Stimulated activated naive B cell treated with anti-CD40 and anti-IgM and Interleukin-4, amounts not matched to agents 10 μg/mL and 1 μg/mL and 100 μg/mL, for 72 hours (primary cell): ENCODE measurements around the gene STK35.
A peak's percentile ranks its signal among the peaks of the same experiment; 100 is the strongest.
"Not testable (repeated sequence)": the region's sequence is repeated elsewhere in the genome, so short reads cannot be mapped to it uniquely, and the experiment has no call there.

Experiments used
- ATAC-seq, 2 donors: fragments of 150-1000 bp; cut with Tn5 transposase; replicated peaks; 2 replicates each; pipeline ENCODE4 v1.10.0; 2021; ENCODE audit warnings: moderate library complexity in 1 of 2
- DNase-seq: peaks from one replicate; pipeline ENCODE4 v3.0.0; 2021
- H3K27ac Mint-ChIP-seq: one replicate; pipeline ENCODE4 v1.8.0; 2022; ENCODE audit warnings: mild to moderate bottlenecking, mixed read lengths
- H3K27me3 Mint-ChIP-seq, 2 donors: one replicate each; pipeline ENCODE4 v1.8.0; 2022; ENCODE audit warnings: mixed read lengths in 2 of 2
- H3K36me3 Mint-ChIP-seq, 2 donors: one replicate each; pipeline ENCODE4 v1.8.0; 2022; ENCODE audit warnings: mixed read lengths in 2 of 2, mild to moderate bottlenecking in 1 of 2
- H3K4me1 Mint-ChIP-seq, 2 donors: one replicate each; pipeline ENCODE4 v1.8.0; 2022; ENCODE audit warnings: mixed read lengths in 2 of 2, mild to moderate bottlenecking in 1 of 2
- H3K4me3 Mint-ChIP-seq, 2 donors: one replicate each; pipeline ENCODE4 v1.8.0; 2022; ENCODE audit warnings: mild to moderate bottlenecking in 2 of 2, mixed read lengths in 2 of 2, moderate library complexity in 1 of 2
- H3K9me3 Mint-ChIP-seq, 2 donors: one replicate each; pipeline ENCODE4 v1.8.0; 2022; ENCODE audit warnings: mixed read lengths in 2 of 2, mild to moderate bottlenecking in 1 of 2

The STK35 gene

GRCh38 chr20:2169456-2170088 is 67.9 kb downstream of the STK35 start:
- no peak for DNase-seq
- Mint-ChIP-seq H3K4me1 (peaks cover 8 to 17% of the 10 kb centered on the region in 2 donors), H3K27ac (no peak overlapping the region)

GRCh38 chr20:2170404-2170803 is 68.8 kb downstream of the STK35 start:
- no peak overlapping the region for H3K27ac Mint-ChIP-seq
- no peak overlapping the region for H3K4me3 Mint-ChIP-seq

More at GRCh38 chr20:2169456-2170088, 67.9 kb downstream of the STK35 start:
- H3K36me3 Mint-ChIP-seq, result no peaks in the 10 kb centered on the region
- no peaks in the 10 kb centered on the region for H3K9me3 Mint-ChIP-seq
- no peak for ATAC-seq
- peaks cover 11 to 19% of the 10 kb centered on the region in 2 donors for H3K27me3 Mint-ChIP-seq
- no peak overlapping the region for H3K4me3 Mint-ChIP-seq

DNA sequence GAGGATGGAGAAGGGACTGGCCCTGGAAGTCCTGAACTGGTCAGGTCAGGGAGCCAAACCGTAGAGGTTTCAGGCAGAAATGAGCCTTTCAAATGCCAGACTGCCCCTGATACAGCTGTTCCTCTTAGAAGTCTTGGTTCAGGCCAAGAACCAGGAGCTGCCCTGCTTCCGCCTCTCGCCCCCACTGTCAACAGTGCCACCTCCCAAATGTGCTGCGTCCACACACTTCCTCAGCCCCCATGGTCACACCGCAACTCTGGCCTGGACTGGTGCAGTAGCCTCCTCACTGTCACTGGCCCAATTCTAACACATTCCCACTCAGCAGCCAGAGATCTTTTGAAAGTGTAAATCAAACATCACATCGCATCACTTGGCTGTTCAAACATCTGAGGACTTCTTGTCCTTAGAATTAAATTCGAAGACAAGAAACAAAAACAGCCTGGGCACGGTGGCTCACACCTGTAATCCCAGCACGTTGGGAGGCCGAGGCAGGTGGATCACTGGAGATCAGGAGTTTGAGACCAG is 69.7 kb downstream of the STK35 start:
- H3K4me1 Mint-ChIP-seq, result peaks cover 8 to 17% of the 10 kb centered on the region in 2 donors
- H3K27ac Mint-ChIP-seq, result no peak overlapping the region
- DNase-seq, result no peak
- ATAC-seq, result no peak
- no peaks in the 10 kb centered on the region for H3K36me3 Mint-ChIP-seq
- H3K27me3 Mint-ChIP-seq, result peaks cover 8 to 13% of the 10 kb centered on the region in 2 donors
- H3K4me3 Mint-ChIP-seq, result no peak overlapping the region
- H3K9me3 Mint-ChIP-seq, result no peaks in the 10 kb centered on the region

More at GRCh38 chr20:2170404-2170803, 68.8 kb downstream of the STK35 start:
- H3K9me3 Mint-ChIP-seq, result no peaks in the 10 kb centered on the region
- H3K27me3 Mint-ChIP-seq, result peaks cover 11 to 19% of the 10 kb centered on the region in 2 donors
- no peak for DNase-seq
- peaks cover 8 to 17% of the 10 kb centered on the region in 2 donors for H3K4me1 Mint-ChIP-seq
- ATAC-seq, result no peak
- H3K36me3 Mint-ChIP-seq, result no peaks in the 10 kb centered on the region

GRCh38 chr20:2171840-2172239 is 70.2 kb downstream of the STK35 start:
- ATAC-seq, H3K27ac Mint-ChIP-seq, DNase-seq, H3K36me3 Mint-ChIP-seq, H3K9me3 Mint-ChIP-seq: not testable (repeated sequence)
- H3K27me3 Mint-ChIP-seq, result peaks cover 8 to 13% of the 10 kb centered on the region in 2 donors
- H3K4me1 Mint-ChIP-seq, result peaks cover 8 to 17% of the 10 kb centered on the region in 2 donors
- H3K4me3 Mint-ChIP-seq, result peak overlapping the region in 1 of 2 donors; percentile 35

- Mint-ChIP-seq H3K4me3 (peak overlapping the region; percentile 70 to 74), H3K36me3 (no peaks in the 10 kb centered on the region), H3K27ac (no peak overlapping the region), H3K9me3 (no peaks in the 10 kb centered on the region), H3K27me3 (peaks cover 9 to 19% of the 10 kb centered on the region in 2 donors), H3K4me1 (peaks cover 8 to 17% of the 10 kb centered on the region in 2 donors)
- DNase-seq, result peak; percentile 48
- ATAC-seq, result peak; percentile 79 to 84
These were observed 70.9 kb downstream of the STK35 start for GRCh38 chr20:2172305-2173175.

DNA sequence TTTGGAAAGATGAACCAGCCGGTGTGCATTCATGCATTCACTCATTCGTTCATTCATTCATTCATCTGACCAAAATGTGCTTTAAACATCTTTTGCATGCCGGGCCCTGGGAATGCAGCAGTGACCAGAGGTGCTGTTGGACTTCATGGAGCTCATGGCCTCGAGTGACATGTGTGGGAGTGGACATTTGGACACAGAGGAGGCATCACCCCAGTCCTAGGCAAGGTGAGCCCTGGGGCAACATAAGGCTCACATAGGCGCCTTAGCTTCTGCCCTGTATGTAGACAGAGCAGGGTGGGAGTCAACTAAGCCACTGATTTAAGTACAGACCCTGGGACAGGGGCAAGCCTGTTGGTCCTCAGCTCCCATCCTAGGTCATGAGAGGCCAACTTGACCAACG is 71.6 kb downstream of the STK35 start:
- ATAC-seq (no peak), DNase-seq (no peak)
- H3K4me3 Mint-ChIP-seq, result no peak overlapping the region
- H3K27me3 Mint-ChIP-seq, result peaks cover 12 to 15% of the 10 kb centered on the region in 2 donors
- H3K4me1 Mint-ChIP-seq, result peaks cover 10 to 20% of the 10 kb centered on the region in 2 donors
- H3K27ac Mint-ChIP-seq, result no peak overlapping the region
- H3K9me3 Mint-ChIP-seq, result no peaks in the 10 kb centered on the region
- no peaks in the 10 kb centered on the region for H3K36me3 Mint-ChIP-seq

DNA sequence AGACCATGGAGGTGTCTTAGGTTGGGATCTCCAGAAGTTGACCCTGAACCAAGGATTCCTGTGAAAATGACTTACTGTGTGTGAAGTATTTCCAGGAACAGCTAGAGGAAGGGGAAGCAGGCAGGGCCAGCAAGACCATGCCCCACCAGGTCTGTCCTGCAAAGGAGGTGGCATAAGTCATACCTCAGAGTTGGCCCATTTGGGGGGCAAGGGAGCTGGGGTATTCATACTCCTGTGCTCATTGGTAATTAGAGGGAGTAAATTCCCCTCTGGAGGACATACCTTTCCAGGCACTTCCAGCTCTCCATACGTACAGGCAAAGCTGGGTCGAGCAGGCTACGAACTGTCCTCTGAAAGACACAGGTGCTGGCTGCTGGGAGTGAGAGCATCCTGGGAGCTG is 72.4 kb downstream of the STK35 start:
- Mint-ChIP-seq H3K9me3 (no peaks in the 10 kb centered on the region), H3K36me3 (no peaks in the 10 kb centered on the region), H3K4me3 (no peak overlapping the region), H3K27ac (no peak overlapping the region), H3K4me1 (peaks cover 18 to 28% of the 10 kb centered on the region in 2 donors), H3K27me3 (peaks cover 21% of the 10 kb centered on the region in 2 donors)
- ATAC-seq (no peak), DNase-seq (no peak)

GRCh38 chr20:2176946-2177345 is 75.3 kb downstream of the STK35 start:
- Mint-ChIP-seq H3K9me3 (no peaks in the 10 kb centered on the region), H3K27ac (no peak overlapping the region), H3K4me1 (peaks cover 19 to 26% of the 10 kb centered on the region in 2 donors), H3K36me3 (no peaks in the 10 kb centered on the region), H3K27me3 (peaks cover 16 to 22% of the 10 kb centered on the region in 2 donors), H3K4me3 (no peak overlapping the region)
- DNase-seq, result no peak
- ATAC-seq, result no peak

GRCh38 chr20:2178318-2179232 is 76.9 kb downstream of the STK35 start:
- DNase-seq, result no peak
- no peak overlapping the region for H3K27ac Mint-ChIP-seq
- H3K4me1 Mint-ChIP-seq, result peaks cover 15 to 17% of the 10 kb centered on the region in 2 donors
- no peaks in the 10 kb centered on the region for H3K9me3 Mint-ChIP-seq
- H3K4me3 Mint-ChIP-seq, result no peak overlapping the region
- peaks cover 16 to 22% of the 10 kb centered on the region in 2 donors for H3K27me3 Mint-ChIP-seq
- H3K36me3 Mint-ChIP-seq, result no peaks in the 10 kb centered on the region
- ATAC-seq, result peak; percentile 35 to 47

DNA sequence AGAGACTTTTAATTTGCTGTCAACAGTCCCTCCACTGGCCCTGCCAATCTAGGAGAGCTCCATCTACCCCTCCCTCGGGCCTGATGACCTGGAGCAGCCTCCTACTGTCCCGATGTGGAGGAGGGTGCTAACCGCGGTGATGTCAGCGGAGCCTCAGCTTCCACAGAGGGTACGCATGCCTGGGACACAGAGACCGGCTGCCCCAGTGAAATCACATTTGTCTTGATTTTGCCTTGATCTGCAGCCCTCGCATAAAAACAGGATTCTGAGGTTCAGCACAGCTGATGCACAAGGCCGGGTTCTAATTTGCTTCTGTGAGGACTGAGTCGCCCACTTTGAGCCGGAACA is 77.6 kb downstream of the STK35 start:
- peaks cover 15 to 17% of the 10 kb centered on the region in 2 donors for H3K4me1 Mint-ChIP-seq
- ATAC-seq (no peak), DNase-seq (no peak)
- H3K36me3 Mint-ChIP-seq, result no peaks in the 10 kb centered on the region
- H3K9me3 Mint-ChIP-seq, result no peaks in the 10 kb centered on the region
- H3K4me3 Mint-ChIP-seq, result no peak overlapping the region
- no peak overlapping the region for H3K27ac Mint-ChIP-seq
- H3K27me3 Mint-ChIP-seq, result peaks cover 16 to 22% of the 10 kb centered on the region in 2 donors

DNA sequence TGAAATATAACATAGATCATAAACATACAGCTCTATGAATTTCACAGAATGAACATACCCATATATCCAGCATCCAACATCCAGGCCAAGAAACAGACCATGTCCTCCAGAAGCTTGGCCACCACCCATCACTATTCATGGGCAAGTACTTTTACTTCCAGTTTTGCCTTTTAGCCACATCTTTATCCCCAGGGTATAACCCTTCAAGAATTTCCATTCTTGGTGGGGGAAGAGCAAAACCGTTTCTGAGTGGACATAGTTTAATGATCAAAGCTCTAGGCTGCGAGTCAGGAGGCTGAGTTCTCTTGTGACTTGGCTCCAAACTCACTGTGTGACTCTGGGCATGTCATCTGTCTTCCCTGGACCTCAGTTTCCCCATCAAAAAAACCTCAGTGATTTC is 78.3 kb downstream of the STK35 start:
- peaks cover 15 to 17% of the 10 kb centered on the region in 2 donors for H3K4me1 Mint-ChIP-seq
- H3K4me3 Mint-ChIP-seq, result no peak overlapping the region
- H3K27me3 Mint-ChIP-seq, result peaks cover 16 to 22% of the 10 kb centered on the region in 2 donors
- H3K27ac Mint-ChIP-seq, result no peak overlapping the region
- no peaks in the 10 kb centered on the region for H3K9me3 Mint-ChIP-seq
- ATAC-seq (peak; percentile 65 to 67), DNase-seq (no peak)
- no peaks in the 10 kb centered on the region for H3K36me3 Mint-ChIP-seq

- DNase-seq (no peak), ATAC-seq (no peak)
- peaks cover 9 to 11% of the 10 kb centered on the region in 2 donors for H3K27me3 Mint-ChIP-seq
- H3K4me3 Mint-ChIP-seq, result no peak overlapping the region
- H3K4me1 Mint-ChIP-seq, result peaks cover 12 to 13% of the 10 kb centered on the region in 2 donors
- no peak overlapping the region for H3K27ac Mint-ChIP-seq
- H3K36me3 Mint-ChIP-seq, result no peaks in the 10 kb centered on the region
- peaks cover 5 to 8% of the 10 kb centered on the region in 2 donors for H3K9me3 Mint-ChIP-seq
These were observed 81.8 kb downstream of the STK35 start for GRCh38 chr20:2183381-2183780.

DNA sequence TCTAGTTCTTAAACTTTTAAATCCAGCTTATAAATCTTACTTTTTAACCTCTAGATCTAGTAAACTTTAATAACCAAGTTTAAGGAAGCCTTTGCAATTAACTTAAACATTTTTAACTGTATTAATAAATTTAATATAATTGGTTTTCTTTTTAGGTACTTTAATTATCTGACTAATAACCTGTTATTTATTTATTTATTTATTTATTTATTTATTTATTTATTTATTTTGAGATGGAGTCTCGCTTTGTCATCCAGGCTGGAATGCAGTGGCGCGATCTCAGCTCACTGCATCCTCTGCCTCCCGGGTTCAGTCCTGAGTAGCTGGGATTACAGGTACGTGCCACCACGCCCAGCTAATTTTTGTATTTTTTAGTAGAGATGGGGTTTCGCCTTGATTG is 83.3 kb downstream of the STK35 start:
- H3K4me3 Mint-ChIP-seq, H3K36me3 Mint-ChIP-seq, DNase-seq, H3K4me1 Mint-ChIP-seq, H3K27ac Mint-ChIP-seq, ATAC-seq, H3K9me3 Mint-ChIP-seq, H3K27me3 Mint-ChIP-seq: not testable (repeated sequence)

- Mint-ChIP-seq H3K27ac (no peak overlapping the region), H3K27me3 (peaks cover 30 to 44% of the 10 kb centered on the region in 2 donors), H3K4me3 (no peak overlapping the region), H3K9me3 (no peaks in the 10 kb centered on the region), H3K4me1 (no peaks in the 10 kb centered on the region), H3K36me3 (no peaks in the 10 kb centered on the region)
- DNase-seq, result no peak
- no peak for ATAC-seq
These were observed 94.0 kb downstream of the STK35 start for GRCh38 chr20:2195614-2196013.
